ENCODE results near the gene ARHGEF19.
A peak's percentile ranks its signal among the peaks of the same experiment; 100 is the strongest.
"Not testable (repeated sequence)": the region's sequence is repeated elsewhere in the genome, so short reads cannot be mapped to it uniquely, and the experiment has no call there.

The ARHGEF19 gene

GRCh38 chr1:16212251-16212961 lies at the start of gene ARHGEF19:
Gene ARHGEF19 (minus strand): TSS chr1:16212652. CDS start chr1:16209054, 3,598 bp downstream.
- DNase-seq (ENCODE audit: low spot score) = no peak

DNA sequence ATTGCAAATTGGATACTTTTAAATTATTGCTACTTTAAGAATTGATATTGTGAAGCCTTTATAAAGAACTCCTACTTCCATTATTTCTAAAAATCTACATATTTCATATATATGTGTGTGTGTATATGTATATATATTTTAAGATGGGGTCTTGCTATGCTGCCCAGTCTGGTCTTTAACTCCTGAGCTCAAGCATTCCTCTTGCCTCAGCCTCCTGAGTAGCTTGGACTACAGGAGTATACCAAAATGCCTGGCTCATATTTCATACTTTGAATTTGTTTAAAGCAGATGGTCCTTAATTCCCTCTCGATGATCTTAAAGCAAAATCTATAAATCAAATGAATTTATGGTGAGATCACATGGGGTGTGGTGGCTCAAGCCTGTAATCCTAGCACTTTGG lies 49.6 kb upstream of the ARHGEF19 start:
- DNase-seq (ENCODE audit: low spot score) = no peak

DNA sequence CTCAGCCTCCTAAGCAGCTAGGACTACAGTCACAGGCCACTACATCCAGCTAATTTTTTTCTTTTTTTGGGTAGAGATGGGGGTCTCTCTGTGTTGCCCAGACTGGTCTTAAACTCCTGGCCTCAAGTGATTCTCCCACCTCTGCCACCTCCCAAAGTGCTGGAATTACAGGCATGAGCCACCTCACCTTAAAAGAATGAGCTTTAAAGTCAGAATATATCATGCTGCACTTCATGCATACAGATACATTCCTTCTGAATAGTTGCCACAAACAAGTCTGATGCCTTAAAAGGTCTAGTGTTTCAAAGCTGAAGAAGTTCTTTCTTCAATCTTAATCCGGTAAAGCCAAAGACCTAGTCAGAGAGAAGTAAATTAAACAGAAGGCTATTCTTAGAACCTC lies 48.4 kb upstream of the ARHGEF19 start:
- DNase-seq (ENCODE audit: low spot score) = no peak

DNA sequence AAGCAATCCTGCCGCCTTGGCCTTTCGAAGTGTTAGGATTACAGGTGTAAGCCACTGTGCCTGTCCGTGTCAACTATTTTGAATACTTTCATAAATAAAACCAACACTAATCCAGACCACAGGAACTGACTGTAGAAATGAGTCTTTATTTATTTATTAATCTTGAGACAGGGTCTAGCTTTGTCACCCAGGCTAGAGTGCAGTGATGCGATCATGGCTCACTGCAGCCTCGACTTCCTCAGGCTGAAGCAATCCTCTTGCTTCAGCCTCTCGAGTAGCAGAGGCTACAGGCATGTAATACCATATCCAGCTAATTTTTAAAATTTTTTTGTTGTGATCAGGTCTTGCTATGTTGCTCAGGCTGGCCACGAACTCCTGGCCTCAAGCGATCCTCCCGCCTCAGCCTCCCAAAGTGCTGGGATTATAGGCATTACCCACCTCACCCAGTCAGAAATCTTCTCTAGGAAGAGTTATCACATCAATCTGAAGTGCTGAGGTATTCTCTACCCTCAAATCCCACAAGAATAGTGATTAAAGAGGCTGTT lies 46.2 kb upstream of the ARHGEF19 start:
- no peak for DNase-seq (ENCODE audit: low spot score)

DNA sequence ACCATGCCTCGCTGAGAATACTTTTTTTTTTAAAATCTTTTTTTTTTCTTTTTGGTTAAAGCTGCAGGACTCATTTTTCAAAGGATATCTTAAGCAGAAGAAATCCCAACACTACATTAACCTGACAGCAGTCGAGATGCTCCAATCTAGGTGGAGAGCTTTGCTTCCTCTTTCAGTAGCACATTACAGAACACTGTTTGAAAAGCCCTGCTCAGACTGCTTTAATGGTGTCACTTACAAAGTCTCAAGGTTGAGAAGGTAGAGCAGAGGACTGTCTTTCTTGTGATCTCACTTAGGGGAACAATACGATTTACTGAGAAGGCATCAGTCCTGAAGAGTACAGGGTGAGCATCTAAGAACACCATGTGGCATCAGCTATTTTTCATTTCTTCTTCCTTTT lies 45.5 kb upstream of the ARHGEF19 start:
- DNase-seq (ENCODE audit: low spot score) = no peak

DNA sequence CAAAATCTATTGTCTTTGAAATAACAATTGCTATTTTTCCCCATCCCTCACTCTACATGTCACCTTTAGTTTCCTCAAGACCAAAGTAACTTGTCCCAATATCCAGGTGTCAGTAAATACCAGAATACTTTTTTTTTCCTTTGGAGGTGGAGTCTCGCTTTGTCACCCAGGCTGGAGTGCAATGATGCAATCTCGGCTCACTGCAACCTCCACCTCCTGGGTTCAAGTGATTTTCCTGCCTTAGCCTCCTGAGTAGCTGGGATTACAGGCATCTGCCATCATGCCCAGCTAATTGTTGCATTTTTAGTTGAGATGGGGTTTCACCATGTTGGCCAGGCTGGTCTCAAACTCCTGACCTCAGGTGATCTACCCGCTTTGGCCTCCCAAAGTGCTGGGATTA lies 45.1 kb upstream of the ARHGEF19 start:
- not testable (repeated sequence) for DNase-seq (ENCODE audit: low spot score)

DNA sequence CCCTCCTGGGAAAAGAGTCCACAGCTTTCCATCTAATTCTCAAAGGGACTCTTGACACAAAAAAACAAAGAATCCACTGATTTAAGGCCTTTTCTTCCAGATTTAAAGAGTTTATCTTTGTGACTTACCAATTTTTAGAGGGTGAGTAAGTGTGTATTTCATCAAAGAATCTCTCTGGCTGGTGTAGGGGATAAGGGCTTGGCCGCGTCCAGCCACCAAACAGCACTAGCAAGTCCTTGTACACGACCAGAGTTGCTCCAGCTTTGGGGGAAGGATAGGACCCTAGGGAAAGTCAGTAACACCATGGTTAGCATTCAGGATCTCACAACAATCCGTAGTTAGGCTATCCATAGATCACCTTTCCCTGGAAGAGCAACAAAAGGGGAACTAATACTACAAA lies 44.0 kb upstream of the ARHGEF19 start:
- DNase-seq (ENCODE audit: low spot score) = no peak

GRCh38 chr1:16254263-16254928 lies 41.9 kb upstream of the ARHGEF19 start:
- DNase-seq (ENCODE audit: low spot score) = no peak

DNA sequence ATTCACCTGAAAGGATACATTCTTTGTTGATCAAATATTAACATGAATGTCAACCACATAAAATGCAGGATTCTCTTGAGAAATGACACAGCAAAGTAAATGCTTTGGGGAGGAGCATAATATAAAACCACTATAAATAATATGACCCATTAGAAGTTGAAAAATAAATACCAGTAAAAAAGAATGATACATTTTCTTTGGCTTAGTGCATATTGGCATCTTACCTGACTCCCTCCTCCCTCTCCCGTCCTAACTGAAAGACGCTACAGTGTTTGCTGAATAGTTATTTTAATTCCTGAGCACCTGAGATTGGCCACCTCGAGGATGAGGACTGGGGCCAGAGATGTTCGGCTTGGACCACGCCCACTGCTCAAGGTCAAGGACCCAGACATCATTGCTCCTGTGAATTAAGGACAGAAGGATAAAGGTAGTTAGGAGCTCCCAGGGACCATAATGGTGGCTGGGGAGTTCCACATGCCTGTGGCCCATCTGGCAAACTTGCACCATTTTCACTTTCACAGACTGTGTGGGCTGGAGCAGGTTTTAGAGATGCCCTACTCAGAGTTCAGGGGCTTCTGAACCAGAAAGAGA lies 41.0 kb upstream of the ARHGEF19 start:
- DNase-seq (ENCODE audit: low spot score) = no peak

DNA sequence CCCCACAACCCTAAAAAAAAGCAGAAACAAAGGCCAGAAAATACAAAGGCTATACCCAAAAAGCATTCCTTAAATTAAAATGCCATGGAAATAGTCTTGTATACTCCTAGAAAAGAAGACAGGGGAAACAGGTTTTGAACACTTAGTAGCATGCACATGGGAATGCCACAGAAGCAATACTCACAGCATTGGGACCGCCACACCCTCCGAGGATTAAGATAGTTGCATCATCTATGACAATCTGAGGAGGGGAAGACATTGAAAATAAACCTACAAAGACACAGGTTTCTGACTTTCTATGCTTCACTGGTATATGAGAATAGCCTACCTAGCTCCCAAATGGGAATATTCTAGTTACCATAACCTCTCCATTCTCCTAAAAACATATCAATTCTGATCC lies 40.5 kb upstream of the ARHGEF19 start:
- no peak for DNase-seq (ENCODE audit: low spot score)

- no peak for DNase-seq (ENCODE audit: low spot score)
These were observed 38.9 kb upstream of the ARHGEF19 start for GRCh38 chr1:16251381-16251780.

DNA sequence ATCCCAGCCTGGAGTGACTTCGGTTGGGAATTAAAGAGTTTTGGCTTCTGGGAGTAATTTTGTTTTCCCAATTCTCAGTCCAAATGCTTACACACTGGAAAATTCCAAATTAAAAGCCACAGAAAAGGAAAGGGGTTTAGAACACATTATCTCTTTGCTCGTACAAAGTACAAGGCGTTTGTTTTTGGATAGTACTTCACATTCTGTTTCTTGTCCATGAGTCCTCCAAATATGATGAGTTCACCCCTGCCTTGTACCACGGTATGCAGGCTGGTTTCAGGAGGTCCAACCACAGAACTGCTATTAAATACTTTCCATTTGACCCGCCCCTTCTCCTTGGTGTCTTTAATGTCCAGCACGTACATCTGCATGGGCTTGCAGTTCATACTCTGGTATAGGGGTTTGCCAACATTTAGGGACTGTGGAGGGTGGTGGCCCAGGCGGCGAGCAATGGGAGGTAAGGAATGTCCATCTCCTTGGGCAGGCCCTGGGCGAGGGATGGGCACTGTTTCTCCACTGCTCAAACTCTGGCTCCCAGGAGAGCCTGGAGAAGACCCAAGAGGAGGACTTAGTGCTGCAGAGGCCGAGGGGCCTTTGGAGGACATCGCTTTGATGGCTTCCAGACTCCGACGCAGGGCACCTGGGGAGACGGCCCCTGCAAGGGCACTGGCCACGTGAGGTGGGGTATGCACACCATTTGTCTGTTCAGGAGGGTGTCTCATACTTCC lies 38.2 kb upstream of the ARHGEF19 start:
- no peak for DNase-seq (ENCODE audit: low spot score)

- no peak for DNase-seq (ENCODE audit: low spot score)
These were observed 37.3 kb upstream of the ARHGEF19 start for GRCh38 chr1:16249596-16250241.

- DNase-seq (ENCODE audit: low spot score) = peak; percentile 88
These were observed 36.4 kb upstream of the ARHGEF19 start for GRCh38 chr1:16248603-16249516.

- no peak for DNase-seq (ENCODE audit: low spot score)
These were observed 35.6 kb upstream of the ARHGEF19 start for GRCh38 chr1:16248007-16248436.

- DNase-seq (ENCODE audit: low spot score) = no peak
These were observed 35.0 kb upstream of the ARHGEF19 start for GRCh38 chr1:16247441-16247840.

DNA sequence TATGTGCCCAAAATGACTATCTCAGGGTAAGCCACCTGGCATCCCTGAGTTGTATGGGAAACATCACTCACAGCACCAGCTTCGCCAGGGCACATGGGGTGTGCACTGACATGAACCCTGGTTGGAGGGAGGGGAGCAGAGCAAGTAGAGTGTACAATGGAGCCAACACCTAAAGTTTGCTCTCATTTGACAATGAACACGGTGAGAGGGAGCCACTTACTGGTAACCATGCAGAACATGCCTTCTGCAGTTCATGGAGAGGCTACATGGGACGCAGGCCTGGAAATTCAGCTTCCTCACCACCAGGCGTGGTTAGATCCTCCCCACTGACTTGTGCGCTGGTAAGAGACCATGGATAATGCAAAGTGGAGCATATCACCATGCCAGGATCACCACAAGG lies 34.5 kb upstream of the ARHGEF19 start:
- no peak for DNase-seq (ENCODE audit: low spot score)

DNA sequence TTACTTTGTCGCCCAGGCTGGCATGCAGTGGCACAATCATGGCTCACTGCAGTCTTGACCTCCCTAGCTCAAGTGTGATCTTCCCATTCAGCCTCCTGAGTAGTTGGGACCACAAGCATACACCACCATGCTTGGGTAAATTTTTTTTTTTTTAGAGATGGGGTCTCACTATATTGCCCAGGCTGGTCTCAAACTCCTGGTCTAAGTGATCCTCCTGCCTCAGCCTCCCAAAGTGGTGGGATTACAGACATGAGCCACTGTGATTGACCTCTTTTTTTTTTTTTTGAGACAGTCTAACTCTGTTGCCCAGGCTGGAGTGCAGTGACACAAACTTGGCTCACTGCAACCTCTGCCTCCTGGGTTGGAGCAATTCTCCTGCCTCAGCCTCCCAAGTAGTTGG lies 33.8 kb upstream of the ARHGEF19 start:
- not testable (repeated sequence) for DNase-seq (ENCODE audit: low spot score)

- no peak for DNase-seq (ENCODE audit: low spot score)
These were observed 33.2 kb upstream of the ARHGEF19 start for GRCh38 chr1:16245476-16246196.

DNA sequence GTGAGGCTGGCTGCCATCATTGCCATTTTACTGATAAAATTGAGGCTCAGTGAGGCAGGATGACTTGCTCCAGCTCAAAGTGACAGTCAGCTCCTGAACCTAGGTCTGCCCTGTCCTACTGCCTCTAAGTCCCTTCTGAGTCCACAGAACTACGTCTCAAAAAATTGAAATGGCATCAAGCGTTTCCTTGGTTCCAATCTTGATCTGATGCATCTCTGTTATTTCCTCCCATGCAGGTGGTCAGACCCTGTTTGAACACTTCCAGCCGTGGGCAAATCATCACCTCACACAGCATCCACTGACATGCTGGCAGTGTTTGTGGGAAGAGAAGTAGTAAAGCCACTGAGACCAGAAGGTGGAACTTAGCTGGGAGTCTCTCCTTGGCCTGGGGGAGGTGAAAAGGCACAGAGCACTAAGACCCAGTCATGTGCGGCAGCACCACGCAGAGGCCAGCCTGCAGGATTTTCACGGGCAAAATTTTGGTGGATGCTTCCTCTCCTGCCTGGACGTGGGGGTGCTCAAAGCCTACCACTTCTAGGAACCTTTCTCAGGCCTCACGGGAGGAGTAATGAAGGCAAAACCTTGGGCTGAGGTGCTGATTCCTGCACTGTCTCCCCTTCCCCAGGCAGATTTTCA lies 32.3 kb upstream of the ARHGEF19 start:
- no peak for DNase-seq (ENCODE audit: low spot score)
